Measurements from ENCODE around the gene GOLGA6L7. TPM values are rescaled to one million over a fixed set of nuclear protein-coding genes. Genes with fewer than 3 reads are reported as not detected.
"Not testable (repeated sequence)": the region's sequence is repeated elsewhere in the genome, so short reads cannot be mapped to it uniquely, and the experiment has no call there.

Gene GOLGA6L7, protein sequence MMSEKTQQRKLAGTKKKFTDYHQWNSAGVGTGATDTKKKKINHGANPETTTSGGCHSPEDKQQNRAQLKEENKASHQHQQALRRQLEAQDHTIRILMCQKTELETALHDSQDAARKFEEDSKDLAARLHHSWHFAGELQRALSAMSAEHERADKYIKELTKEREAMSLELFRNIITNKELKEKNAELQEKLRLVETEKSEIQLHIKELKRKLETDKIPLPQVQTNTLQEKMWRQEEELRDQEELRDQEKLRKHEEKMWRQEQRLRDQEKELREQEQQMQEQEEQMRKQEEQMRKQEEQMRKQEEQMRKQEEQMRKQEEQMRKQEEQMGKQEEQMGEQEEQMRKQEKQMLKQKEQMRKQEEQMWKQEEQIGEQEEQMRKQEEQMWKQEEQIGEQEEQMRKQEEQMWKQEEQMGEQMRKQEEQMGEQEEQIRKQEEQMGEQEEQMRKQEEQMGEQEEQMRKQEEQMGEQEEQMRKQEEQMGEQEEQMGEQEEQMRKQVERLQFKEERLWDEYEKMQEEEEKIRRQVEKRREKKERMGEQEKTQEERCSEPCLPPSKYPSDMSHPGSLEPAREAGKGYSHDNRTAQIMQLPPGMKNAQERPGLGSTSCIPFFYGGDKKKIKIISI
- not detected in 2 replicates for total RNA-seq (2012; rRNA removed)

DNA sequence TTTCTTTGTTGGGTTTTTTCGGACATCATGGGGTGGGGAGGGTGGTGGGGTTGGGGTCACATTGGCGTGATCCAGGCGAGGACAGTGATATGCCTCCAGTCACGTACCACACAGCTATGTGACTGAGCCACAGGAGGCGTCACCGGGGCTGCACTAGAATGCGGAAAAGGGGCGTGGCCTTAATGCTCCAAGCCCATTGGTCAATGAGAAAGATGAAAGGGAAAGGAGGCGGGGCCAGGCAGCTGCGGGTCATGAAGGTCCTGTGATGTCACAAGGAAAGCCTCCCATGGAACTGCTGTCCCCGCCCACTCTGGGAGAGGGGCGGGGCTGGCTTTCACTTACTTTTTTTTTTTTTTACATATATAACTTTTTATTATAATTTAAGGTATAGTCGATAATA lies at the start of gene GOLGA6L7:
Gene GOLGA6L7 (minus strand): TSS at position 124 of the 400 bp plus-strand sequence. CDS start 95 bp downstream, at position 29.
- H3K36me3 ChIP-seq (ENCODE audit: insufficient read depth, low read length); H3K27me3 ChIP-seq (ENCODE audit: control insufficient read depth, insufficient read depth, low read length); H3K4me2 ChIP-seq (ENCODE audit: low read length); H3K4me3 ChIP-seq (ENCODE audit: low read length); H3K4me1 ChIP-seq (ENCODE audit: control insufficient read depth, insufficient read depth, low read length); H3K9ac ChIP-seq (ENCODE audit: low read depth, low read length); H3K9me3 ChIP-seq (replicated peaks; ENCODE audit: low read length): not testable (repeated sequence)

DNA sequence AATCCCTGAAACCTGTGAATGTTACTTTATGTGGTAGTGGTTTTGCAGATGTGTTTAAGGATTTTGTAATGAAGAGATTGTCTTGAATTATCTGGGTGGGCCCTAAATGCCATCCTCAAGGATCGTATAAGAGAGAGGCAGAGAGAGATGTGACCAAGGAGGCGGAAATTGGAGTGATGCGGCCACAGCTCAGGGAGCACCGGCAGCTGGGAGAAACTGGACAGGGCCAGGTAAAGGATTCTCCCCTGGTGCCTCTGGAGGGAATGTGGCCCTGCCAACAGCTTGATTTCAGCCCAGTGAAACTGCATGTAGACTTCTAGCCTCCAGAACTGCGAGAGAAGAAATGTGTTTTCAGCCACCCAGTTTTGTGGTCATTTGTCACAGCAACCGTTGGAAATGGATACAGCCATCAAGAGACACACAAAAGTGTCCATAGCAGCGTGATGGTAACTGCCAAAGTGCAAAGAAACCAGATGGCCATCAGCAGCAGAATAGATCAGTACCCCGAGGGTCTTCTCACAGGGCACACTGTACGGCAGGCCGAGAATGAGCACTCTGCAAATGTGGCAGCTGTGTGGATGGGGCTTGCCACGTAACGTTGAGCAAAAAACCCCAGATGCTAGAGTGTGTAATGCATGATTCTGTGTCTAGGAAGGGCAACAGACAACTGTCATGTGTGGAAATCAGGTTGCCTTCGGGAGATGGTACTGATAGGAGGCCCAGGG lies 49.6 kb upstream of the GOLGA6L7 start:
- peaks cover 12% of the 10 kb centered on the region for H3K4me1 ChIP-seq (ENCODE audit: control insufficient read depth, insufficient read depth, low read length)

DNA sequence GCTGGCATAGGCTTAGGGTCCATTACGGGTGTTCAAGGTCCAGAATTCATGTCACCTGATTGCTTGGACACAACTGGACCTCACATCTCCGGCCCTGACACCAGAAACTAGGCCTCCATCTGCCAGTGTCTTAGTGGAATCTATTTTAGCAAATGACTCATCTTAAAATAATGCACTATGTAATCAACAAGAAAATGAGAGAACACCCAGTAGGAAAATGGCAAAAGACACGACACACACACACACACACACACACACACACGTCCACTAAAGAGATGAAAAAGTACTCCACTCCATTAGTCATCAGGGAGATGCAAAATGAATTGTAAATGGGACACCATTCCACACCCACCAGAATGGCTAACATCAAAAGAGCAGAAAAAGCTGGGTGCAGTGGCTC lies 48.5 kb upstream of the GOLGA6L7 start:
- Histone ChIP-seq H3K4me2 (ENCODE audit: low read length) (no peak overlapping the region), H3K9me3 (replicated peaks; ENCODE audit: low read length) (no peaks in the 10 kb centered on the region), H3K4me3 (ENCODE audit: low read length) (no peak overlapping the region), H3K36me3 (ENCODE audit: insufficient read depth, low read length) (no peaks in the 10 kb centered on the region), H3K4me1 (ENCODE audit: control insufficient read depth, insufficient read depth, low read length) (peaks cover 17% of the 10 kb centered on the region), H3K27me3 (ENCODE audit: control insufficient read depth, insufficient read depth, low read length) (no peaks in the 10 kb centered on the region), H3K9ac (ENCODE audit: low read depth, low read length) (no peak overlapping the region)

More for the DNA sequence above, 49.6 kb upstream of the GOLGA6L7 start:
- Histone ChIP-seq H3K36me3 (ENCODE audit: insufficient read depth, low read length) (no peaks in the 10 kb centered on the region), H3K9me3 (replicated peaks; ENCODE audit: low read length) (no peaks in the 10 kb centered on the region), H3K9ac (ENCODE audit: low read depth, low read length) (no peak overlapping the region), H3K4me3 (ENCODE audit: low read length) (no peak overlapping the region), H3K4me2 (ENCODE audit: low read length) (no peak overlapping the region), H3K27me3 (ENCODE audit: control insufficient read depth, insufficient read depth, low read length) (no peaks in the 10 kb centered on the region)

DNA sequence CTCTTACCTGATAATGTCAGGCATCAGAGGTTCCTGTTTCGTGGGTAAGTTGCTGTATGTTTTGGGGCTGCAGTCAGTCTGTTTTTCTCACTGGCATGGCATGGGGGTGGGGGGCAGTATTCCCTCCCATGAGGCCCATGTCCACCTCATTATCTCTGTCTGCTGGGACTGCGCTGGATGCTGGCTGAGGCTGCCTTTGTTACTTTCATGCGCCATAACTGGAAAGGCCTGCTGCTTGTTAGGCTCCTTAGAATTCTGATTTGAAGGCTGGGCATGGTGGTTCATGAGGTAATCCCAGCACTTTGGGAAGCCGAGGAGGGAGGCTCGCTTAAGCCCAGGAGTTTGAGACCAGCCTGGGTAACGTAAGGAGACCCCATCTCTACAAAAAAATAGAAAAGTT lies 47.1 kb upstream of the GOLGA6L7 start:
- no peak overlapping the region for H3K4me2 ChIP-seq (ENCODE audit: low read length)
- no peak overlapping the region for H3K4me3 ChIP-seq (ENCODE audit: low read length)
- no peak overlapping the region for H3K9ac ChIP-seq (ENCODE audit: low read depth, low read length)
- no peaks in the 10 kb centered on the region for H3K36me3 ChIP-seq (ENCODE audit: insufficient read depth, low read length)
- no peaks in the 10 kb centered on the region for H3K27me3 ChIP-seq (ENCODE audit: control insufficient read depth, insufficient read depth, low read length)
- H3K4me1 ChIP-seq (ENCODE audit: control insufficient read depth, insufficient read depth, low read length), result peaks cover 23% of the 10 kb centered on the region
- H3K9me3 ChIP-seq (replicated peaks; ENCODE audit: low read length), result no peaks in the 10 kb centered on the region

DNA sequence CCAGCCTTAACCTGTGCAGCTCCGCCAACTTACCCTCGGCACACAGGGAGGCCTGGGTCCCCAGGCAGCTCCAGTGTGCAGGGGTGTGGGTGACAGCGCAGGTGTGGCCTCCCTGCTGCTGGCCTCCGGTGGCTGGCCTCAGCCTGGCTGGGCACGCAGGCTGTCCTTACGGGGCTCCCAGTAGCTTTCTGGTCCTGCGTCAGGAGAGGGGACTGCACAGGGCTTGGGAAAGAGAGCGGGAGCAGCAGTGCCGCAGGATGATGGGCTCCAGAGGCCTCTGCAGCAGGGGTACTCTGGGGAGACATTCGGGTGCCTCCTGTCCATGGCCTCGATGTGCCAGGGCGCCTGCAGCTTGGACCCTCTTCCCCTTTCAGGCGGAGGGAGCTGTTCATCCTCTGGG lies 46.7 kb upstream of the GOLGA6L7 start:
- Histone ChIP-seq H3K4me2 (ENCODE audit: low read length) (no peak overlapping the region), H3K27me3 (ENCODE audit: control insufficient read depth, insufficient read depth, low read length) (no peaks in the 10 kb centered on the region), H3K4me3 (ENCODE audit: low read length) (no peak overlapping the region), H3K36me3 (ENCODE audit: insufficient read depth, low read length) (no peaks in the 10 kb centered on the region), H3K9ac (ENCODE audit: low read depth, low read length) (no peak overlapping the region), H3K9me3 (replicated peaks; ENCODE audit: low read length) (no peaks in the 10 kb centered on the region), H3K4me1 (ENCODE audit: control insufficient read depth, insufficient read depth, low read length) (peaks cover 23% of the 10 kb centered on the region)

DNA sequence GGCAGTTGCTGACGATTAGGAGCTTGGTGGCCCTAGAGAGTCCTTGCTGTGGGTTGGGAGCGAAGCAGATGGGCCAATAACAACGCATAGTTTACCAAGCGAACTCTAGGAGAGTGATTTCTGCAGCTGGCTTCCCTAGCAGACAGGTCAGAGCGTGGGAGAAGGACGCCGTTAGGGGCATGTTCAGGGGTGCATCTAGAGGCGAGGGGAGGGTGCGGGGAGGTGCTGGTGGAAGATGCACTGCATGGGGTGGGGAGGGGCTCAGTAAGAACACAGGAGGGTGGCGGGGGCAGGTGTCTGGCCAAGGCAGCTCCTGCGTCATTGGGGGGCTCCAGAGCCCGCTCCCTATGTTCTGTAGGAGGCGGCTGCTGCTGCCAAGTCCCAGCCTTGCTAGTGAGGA lies 46.2 kb upstream of the GOLGA6L7 start:
- Histone ChIP-seq H3K27me3 (ENCODE audit: control insufficient read depth, insufficient read depth, low read length) (no peaks in the 10 kb centered on the region), H3K4me3 (ENCODE audit: low read length) (no peak overlapping the region), H3K9ac (ENCODE audit: low read depth, low read length) (no peak overlapping the region), H3K9me3 (replicated peaks; ENCODE audit: low read length) (no peaks in the 10 kb centered on the region), H3K4me2 (ENCODE audit: low read length) (no peak overlapping the region), H3K36me3 (ENCODE audit: insufficient read depth, low read length) (no peaks in the 10 kb centered on the region), H3K4me1 (ENCODE audit: control insufficient read depth, insufficient read depth, low read length) (peaks cover 23% of the 10 kb centered on the region)

DNA sequence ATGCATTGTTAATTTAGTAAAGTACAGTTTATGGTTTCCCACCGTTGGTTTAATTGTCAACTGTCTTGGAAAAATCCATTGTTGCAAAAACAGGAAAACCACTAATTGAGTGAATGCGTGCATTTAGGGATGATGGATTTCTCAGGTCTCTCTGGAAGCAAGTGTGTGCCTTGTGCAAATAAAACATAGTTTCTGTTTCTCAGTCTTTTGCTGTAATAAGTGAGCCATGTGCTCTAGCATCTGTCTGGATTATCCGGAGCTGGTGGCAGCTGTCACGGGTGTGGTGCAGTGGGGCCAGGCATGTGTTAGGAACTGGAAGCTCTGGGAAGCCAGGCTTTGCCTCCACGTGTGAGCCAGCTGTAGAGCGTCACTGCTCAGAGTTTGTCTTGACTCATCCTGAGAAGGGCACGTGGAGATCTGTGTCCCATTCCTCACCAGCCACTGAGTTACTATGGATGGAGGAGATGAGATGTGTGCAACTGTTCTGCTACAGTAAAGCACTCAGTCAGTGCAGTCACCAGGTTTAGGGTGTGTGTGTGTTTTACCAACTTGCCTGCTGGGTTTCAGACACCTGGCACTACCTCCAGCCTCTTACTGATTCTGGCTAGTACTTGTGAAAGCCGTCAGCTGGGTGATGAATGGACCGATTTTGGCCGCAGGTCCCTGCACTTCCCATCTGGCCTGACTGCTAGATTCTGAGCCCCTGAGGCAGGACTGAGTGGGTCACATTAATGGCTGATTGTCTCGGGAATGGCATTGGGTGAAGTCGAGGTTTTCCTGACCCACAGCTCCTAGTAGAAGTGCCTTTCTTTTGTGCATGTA lies 44.6 kb upstream of the GOLGA6L7 start:
- no peaks in the 10 kb centered on the region for H3K36me3 ChIP-seq (ENCODE audit: insufficient read depth, low read length)
- no peak overlapping the region for H3K4me3 ChIP-seq (ENCODE audit: low read length)
- H3K9ac ChIP-seq (ENCODE audit: low read depth, low read length), result no peak overlapping the region
- H3K27me3 ChIP-seq (ENCODE audit: control insufficient read depth, insufficient read depth, low read length), result no peaks in the 10 kb centered on the region
- H3K4me1 ChIP-seq (ENCODE audit: control insufficient read depth, insufficient read depth, low read length), result peaks cover 37% of the 10 kb centered on the region
- H3K4me2 ChIP-seq (ENCODE audit: low read length), result no peak overlapping the region
- no peaks in the 10 kb centered on the region for H3K9me3 ChIP-seq (replicated peaks; ENCODE audit: low read length)

DNA sequence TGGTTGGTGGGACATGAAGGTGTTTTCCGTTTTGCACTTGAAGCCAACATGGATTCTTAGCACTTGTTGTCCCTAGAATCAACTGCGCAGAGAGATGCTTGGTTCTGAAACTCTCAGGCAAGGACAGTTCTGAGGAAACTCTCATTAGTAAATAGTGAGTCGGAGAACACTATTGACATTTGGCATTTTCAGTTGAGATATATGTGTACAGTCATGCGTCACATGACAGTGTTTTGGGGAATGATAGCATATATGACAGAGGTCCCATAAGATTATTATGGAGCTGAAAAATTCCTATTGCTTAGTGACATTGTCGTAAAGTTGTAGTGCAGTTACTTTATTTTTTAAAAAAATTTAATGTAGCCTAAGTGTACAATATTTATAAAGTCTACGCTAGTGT lies 43.1 kb upstream of the GOLGA6L7 start:
- H3K4me1 ChIP-seq (ENCODE audit: control insufficient read depth, insufficient read depth, low read length), result peaks cover 33% of the 10 kb centered on the region

DNA sequence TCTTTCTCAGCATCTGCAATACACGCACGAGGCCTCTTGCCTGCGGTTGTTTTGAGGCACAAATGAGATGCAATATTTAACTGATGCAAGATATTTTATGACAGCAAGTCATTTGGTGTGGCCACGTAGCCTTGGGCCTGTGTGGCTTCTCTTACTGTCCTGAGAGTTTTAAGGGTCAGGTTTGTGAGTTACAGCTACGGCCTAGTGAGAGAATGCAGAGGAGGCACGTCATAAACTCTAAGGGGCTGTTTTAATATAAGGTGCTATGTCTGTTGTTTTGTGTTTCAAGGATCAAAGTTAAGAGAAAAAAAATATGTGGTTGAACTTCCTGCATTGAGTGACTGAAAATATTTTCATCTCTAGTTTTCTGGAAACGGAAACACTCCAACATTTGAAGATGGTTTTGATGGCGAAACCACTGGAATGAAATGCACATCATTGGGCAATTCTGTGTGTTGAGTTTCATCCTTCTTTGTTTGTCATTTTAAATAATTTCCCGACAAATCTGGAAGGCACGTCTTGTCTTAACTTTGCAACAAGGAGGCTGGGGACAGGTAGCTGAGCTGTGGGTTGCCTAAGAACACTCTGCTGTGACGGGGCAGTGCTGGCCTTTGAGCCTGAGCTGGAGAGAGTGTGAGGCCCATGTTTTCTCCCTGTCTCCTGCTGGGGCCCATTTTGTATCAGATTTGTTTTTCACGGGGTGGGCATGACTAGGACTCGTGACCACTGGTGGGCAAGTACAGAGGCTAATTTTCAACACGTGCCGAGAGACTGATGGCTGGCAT lies 42.5 kb upstream of the GOLGA6L7 start:
- H3K36me3 ChIP-seq (ENCODE audit: insufficient read depth, low read length), result no peaks in the 10 kb centered on the region
- no peak overlapping the region for H3K9ac ChIP-seq (ENCODE audit: low read depth, low read length)
- H3K4me2 ChIP-seq (ENCODE audit: low read length), result no peak overlapping the region
- H3K4me1 ChIP-seq (ENCODE audit: control insufficient read depth, insufficient read depth, low read length), result peaks cover 31% of the 10 kb centered on the region
- H3K27me3 ChIP-seq (ENCODE audit: control insufficient read depth, insufficient read depth, low read length), result no peaks in the 10 kb centered on the region
- no peak overlapping the region for H3K4me3 ChIP-seq (ENCODE audit: low read length)
- no peaks in the 10 kb centered on the region for H3K9me3 ChIP-seq (replicated peaks; ENCODE audit: low read length)

More for the DNA sequence above, 43.1 kb upstream of the GOLGA6L7 start:
- Histone ChIP-seq H3K4me3 (ENCODE audit: low read length) (no peak overlapping the region), H3K9me3 (replicated peaks; ENCODE audit: low read length) (no peaks in the 10 kb centered on the region), H3K36me3 (ENCODE audit: insufficient read depth, low read length) (no peaks in the 10 kb centered on the region), H3K4me2 (ENCODE audit: low read length) (no peak overlapping the region), H3K9ac (ENCODE audit: low read depth, low read length) (no peak overlapping the region), H3K27me3 (ENCODE audit: control insufficient read depth, insufficient read depth, low read length) (no peaks in the 10 kb centered on the region)

DNA sequence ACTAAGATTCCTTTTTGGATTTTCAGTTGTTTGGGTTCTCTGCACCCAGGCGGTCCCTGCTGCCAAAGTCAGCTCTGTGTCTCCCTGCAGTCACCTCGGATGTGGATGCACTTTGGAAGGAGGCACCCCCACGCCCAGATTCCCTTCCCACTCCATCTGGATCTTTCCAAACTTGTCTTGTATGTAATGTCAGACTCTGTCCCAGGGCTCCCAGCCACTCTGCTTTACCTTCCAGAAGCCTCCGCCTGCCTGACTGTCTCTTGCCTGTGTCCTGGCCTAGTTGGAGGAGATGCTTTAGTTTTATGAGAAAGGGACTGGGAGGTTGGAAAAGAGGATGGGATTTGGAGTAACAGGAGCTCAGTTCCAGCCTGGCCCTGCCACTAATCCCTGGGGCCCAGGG lies 41.8 kb upstream of the GOLGA6L7 start:
- H3K36me3 ChIP-seq (ENCODE audit: insufficient read depth, low read length); H3K4me3 ChIP-seq (ENCODE audit: low read length); H3K9me3 ChIP-seq (replicated peaks; ENCODE audit: low read length); H3K27me3 ChIP-seq (ENCODE audit: control insufficient read depth, insufficient read depth, low read length); H3K4me2 ChIP-seq (ENCODE audit: low read length); H3K9ac ChIP-seq (ENCODE audit: low read depth, low read length): not testable (repeated sequence)
- H3K4me1 ChIP-seq (ENCODE audit: control insufficient read depth, insufficient read depth, low read length), result peaks cover 31% of the 10 kb centered on the region

Measured in skeletal muscle satellite cell (primary cell).